Coronary artery (tissue), 2 donors: ENCODE results near the gene DSCAML1.
"Not testable (repeated sequence)": the region's sequence is repeated elsewhere in the genome, so short reads cannot be mapped to it uniquely, and the experiment has no call there.

Experiments
- DNase-seq: peaks from one replicate; pipeline ENCODE4 v3.0.0-alpha.2; 2017; ENCODE audit warnings: low spot score
- H3K27ac ChIP-seq, 2 donors: fragments of 200-600 bp; sonication (generic); one replicate each; pipeline ENCODE4 v1.5.1; 2016 to 2019
- H3K4me3 ChIP-seq: fragments of 200-600 bp; sonication (generic); 2 replicates; pipeline ENCODE4 v1.5.1; 2016; ENCODE audit warnings: mild to moderate bottlenecking, moderate library complexity
- CTCF ChIP-seq: fragments of 200-600 bp; sonication (generic); IDR thresholded peaks from one replicate; pipeline ENCODE4 v1.5.1; 2019; ENCODE audit warnings: antibody characterized with exemption

DSCAML1 gene

GRCh38 chr11:117461396-117462182 is 335.4 kb downstream of the DSCAML1 start:
- no peak for TF ChIP-seq CTCF
- DNase-seq: no peak
- no peak overlapping the region for H3K27ac ChIP-seq
- no peak overlapping the region for H3K4me3 ChIP-seq

- H3K27ac ChIP-seq: no peak overlapping the region
- DNase-seq: no peak
- no peak for TF ChIP-seq CTCF
- no peak overlapping the region for H3K4me3 ChIP-seq
Measured at GRCh38 chr11:117459979-117460300, 337.1 kb downstream of the DSCAML1 start.

- no peak for TF ChIP-seq CTCF
- Histone ChIP-seq H3K27ac (no peak overlapping the region), H3K4me3 (no peak overlapping the region)
- DNase-seq: no peak
Measured at GRCh38 chr11:117459123-117459978, 337.7 kb downstream of the DSCAML1 start.

GRCh38 chr11:117458275-117459122 is 338.5 kb downstream of the DSCAML1 start:
- no peak overlapping the region for H3K27ac ChIP-seq
- no peak for TF ChIP-seq CTCF
- DNase-seq: no peak

GRCh38 chr11:117457835-117458234 is 339.2 kb downstream of the DSCAML1 start:
- Histone ChIP-seq H3K4me3 (no peak overlapping the region), H3K27ac (no peak overlapping the region)
- no peak for TF ChIP-seq CTCF
- no peak for DNase-seq

More at GRCh38 chr11:117458275-117459122, 338.5 kb downstream of the DSCAML1 start:
- H3K4me3 ChIP-seq: no peak overlapping the region

- H3K27ac ChIP-seq: no peak overlapping the region
- no peak for TF ChIP-seq CTCF
- H3K4me3 ChIP-seq: no peak overlapping the region
- no peak for DNase-seq
Measured at GRCh38 chr11:117457031-117457785, 339.8 kb downstream of the DSCAML1 start.

GRCh38 chr11:117456721-117457029 is 340.3 kb downstream of the DSCAML1 start:
- DNase-seq, H3K27ac ChIP-seq, H3K4me3 ChIP-seq: not testable (repeated sequence)
